GM18519 (cell line): Measurements from ENCODE around the gene MAT1A.
"Not testable (repeated sequence)": the region's sequence is repeated elsewhere in the genome, so short reads cannot be mapped to it uniquely, and the experiment has no call there.

Experiments used
- ATAC-seq: cut with Tn5 transposase; IDR thresholded peaks from one replicate; pipeline ENCODE4 v1.9.1; 2021; ENCODE audit warnings: mild to moderate bottlenecking, moderate library complexity; ENCODE audit not compliant: unreplicated experiment, low FRiP score

MAT1A gene

GRCh38 chr10:80289451-80290287 lies at the start of gene MAT1A:
MAT1A (minus strand) TSS chr10:80289658; CDS start chr10:80289423, 235 bp downstream.
- no peak for ATAC-seq

GRCh38 chr10:80333983-80334382 lies 44.5 kb upstream of the MAT1A start:
- ATAC-seq = no peak

GRCh38 chr10:80324891-80325364 lies 35.5 kb upstream of the MAT1A start:
- ATAC-seq = no peak

GRCh38 chr10:80324086-80324485 lies 34.6 kb upstream of the MAT1A start:
- no peak for ATAC-seq

GRCh38 chr10:80323311-80323710 lies 33.9 kb upstream of the MAT1A start:
- no peak for ATAC-seq

- no peak for ATAC-seq
These were observed 33.3 kb upstream of the MAT1A start for GRCh38 chr10:80322711-80323110.

- no peak for ATAC-seq
These were observed 32.7 kb upstream of the MAT1A start for GRCh38 chr10:80322158-80322557.

GRCh38 chr10:80321183-80321582 lies 31.7 kb upstream of the MAT1A start:
- no peak for ATAC-seq

GRCh38 chr10:80320377-80320776 lies 30.9 kb upstream of the MAT1A start:
- no peak for ATAC-seq

- no peak for ATAC-seq
These were observed 30.4 kb upstream of the MAT1A start for GRCh38 chr10:80319725-80320290.

GRCh38 chr10:80319318-80319717 lies 29.9 kb upstream of the MAT1A start:
- ATAC-seq = no peak

GRCh38 chr10:80318742-80319141 lies 29.3 kb upstream of the MAT1A start:
- no peak for ATAC-seq

- ATAC-seq = no peak
These were observed 25.9 kb upstream of the MAT1A start for GRCh38 chr10:80315391-80315790.

- no peak for ATAC-seq
These were observed 24.1 kb upstream of the MAT1A start for GRCh38 chr10:80313523-80313922.

- ATAC-seq = not testable (repeated sequence)
These were observed 16.5 kb upstream of the MAT1A start for GRCh38 chr10:80305989-80306388.

- ATAC-seq = no peak
These were observed 7.5 kb upstream of the MAT1A start for GRCh38 chr10:80296942-80297341.

- ATAC-seq = no peak
These were observed 3.3 kb upstream of the MAT1A start for GRCh38 chr10:80292607-80293239.

GRCh38 chr10:80290474-80291220 lies 1.2 kb upstream of the MAT1A start:
- no peak for ATAC-seq

GRCh38 chr10:80288849-80289248 lies 609 bp downstream of the MAT1A start:
- ATAC-seq = no peak

GRCh38 chr10:80284522-80284921 lies 4.9 kb downstream of the MAT1A start:
- ATAC-seq = no peak
